RWPE2 (cell line): Measurements from ENCODE around the gene KIF26A.
A peak's percentile ranks its signal among the peaks of the same experiment; 100 is the strongest.

Experiments used
- ATAC-seq: fragments of 200-7000 bp; cut with Tn5 transposase; 3 replicates; pipeline ENCODE4 v1.9.1; 2021; ENCODE audit warnings: low read depth
- DNase-seq: peaks from one replicate; pipeline ENCODE4 v3.0.0-alpha.2; 2020; ENCODE audit warnings: low spot score
- H3K27ac ChIP-seq: fragments of 450-650 bp; 2 replicates; pipeline ENCODE4 v1.5.1; 2017; ENCODE audit warnings: mild to moderate bottlenecking; ENCODE audit not compliant: poor library complexity, severe bottlenecking
- H3K27me3 ChIP-seq: fragments of 250-450 bp; sonication (Bioruptor Pico); 2 replicates; pipeline ENCODE4 v1.5.1; 2021; ENCODE audit warnings: mild to moderate bottlenecking, moderate library complexity; ENCODE audit not compliant: insufficient read depth, poor library complexity, severe bottlenecking
- H3K36me3 ChIP-seq: fragments of 250-450 bp; sonication (Bioruptor Pico); 2 replicates; pipeline ENCODE4 v1.5.1; 2020; ENCODE audit warnings: low read depth, mild to moderate bottlenecking, moderate library complexity
- H3K4me1 ChIP-seq: fragments of 250-450 bp; sonication (Bioruptor Pico); 2 replicates; pipeline ENCODE4 v1.5.1; 2021; ENCODE audit warnings: mild to moderate bottlenecking, moderate library complexity; ENCODE audit not compliant: insufficient read depth, poor library complexity, severe bottlenecking
- H3K4me3 ChIP-seq: fragments of 250-450 bp; sonication (Bioruptor Pico); 2 replicates; pipeline ENCODE4 v1.5.1; 2021; ENCODE audit warnings: mild to moderate bottlenecking, moderate library complexity; ENCODE audit not compliant: severe bottlenecking
- H3K9me3 ChIP-seq: fragments of 250-450 bp; sonication (Bioruptor Pico); 2 replicates; pipeline ENCODE4 v1.5.1; 2021; ENCODE audit warnings: mild to moderate bottlenecking, moderate library complexity; ENCODE audit not compliant: severe bottlenecking
- TF ChIP-seq, protein P1 (sequence below): fragments of 450-650 bp; IDR thresholded peaks from one replicate; pipeline ENCODE4 v1.5.1; 2017; ENCODE audit warnings: mild to moderate bottlenecking, moderate library complexity; ENCODE audit not compliant: poor library complexity, severe bottlenecking

The KIF26A gene

DNA sequence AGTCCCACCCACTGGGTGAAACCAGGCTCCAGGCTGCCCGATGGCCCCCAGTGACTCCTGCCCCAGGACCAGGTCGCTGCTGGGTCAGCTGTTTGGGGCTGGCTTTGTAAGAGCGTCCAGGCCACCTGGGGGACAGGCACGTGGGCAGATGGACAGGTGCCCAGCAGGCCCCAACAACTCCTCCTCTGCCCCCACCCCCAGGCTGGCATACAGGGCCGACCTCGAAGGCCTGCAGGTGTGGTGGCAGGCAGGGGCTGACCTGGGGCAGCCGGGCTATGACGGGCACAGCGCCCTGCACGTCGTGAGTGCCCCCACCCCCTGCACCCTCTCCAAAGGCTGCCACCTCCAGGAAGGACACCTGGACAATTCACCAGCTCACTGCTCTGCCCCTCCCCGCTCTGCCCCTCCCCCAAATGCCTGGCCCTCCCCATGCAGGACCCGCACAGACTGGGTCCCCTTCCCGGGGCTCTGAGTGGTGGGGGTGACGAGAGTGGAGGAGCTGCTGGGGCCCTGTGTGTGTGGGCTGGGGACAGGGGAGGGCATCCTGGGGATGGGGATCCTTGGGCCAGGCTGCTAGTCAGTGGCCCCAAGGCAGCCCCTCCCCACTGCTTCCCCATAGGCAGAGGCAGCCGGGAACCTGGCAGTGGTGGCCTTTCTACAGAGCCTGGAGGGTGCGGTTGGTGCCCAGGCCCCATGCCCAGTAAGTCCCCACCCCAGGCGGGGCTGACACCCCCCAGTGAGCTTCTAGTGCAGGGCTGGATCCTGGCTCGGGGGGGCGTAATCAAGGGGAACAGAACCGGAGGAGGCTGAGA lies 26.9 kb upstream of the KIF26A start:
- DNase-seq (peak; percentile 74), ATAC-seq (no peak)
- TF ChIP-seq, protein P1, sequence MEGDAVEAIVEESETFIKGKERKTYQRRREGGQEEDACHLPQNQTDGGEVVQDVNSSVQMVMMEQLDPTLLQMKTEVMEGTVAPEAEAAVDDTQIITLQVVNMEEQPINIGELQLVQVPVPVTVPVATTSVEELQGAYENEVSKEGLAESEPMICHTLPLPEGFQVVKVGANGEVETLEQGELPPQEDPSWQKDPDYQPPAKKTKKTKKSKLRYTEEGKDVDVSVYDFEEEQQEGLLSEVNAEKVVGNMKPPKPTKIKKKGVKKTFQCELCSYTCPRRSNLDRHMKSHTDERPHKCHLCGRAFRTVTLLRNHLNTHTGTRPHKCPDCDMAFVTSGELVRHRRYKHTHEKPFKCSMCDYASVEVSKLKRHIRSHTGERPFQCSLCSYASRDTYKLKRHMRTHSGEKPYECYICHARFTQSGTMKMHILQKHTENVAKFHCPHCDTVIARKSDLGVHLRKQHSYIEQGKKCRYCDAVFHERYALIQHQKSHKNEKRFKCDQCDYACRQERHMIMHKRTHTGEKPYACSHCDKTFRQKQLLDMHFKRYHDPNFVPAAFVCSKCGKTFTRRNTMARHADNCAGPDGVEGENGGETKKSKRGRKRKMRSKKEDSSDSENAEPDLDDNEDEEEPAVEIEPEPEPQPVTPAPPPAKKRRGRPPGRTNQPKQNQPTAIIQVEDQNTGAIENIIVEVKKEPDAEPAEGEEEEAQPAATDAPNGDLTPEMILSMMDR = no peak
- no peaks in the 10 kb centered on the region for H3K36me3 ChIP-seq
- no peak overlapping the region for H3K27ac ChIP-seq
- no peak overlapping the region for H3K4me3 ChIP-seq
- H3K4me1 ChIP-seq = peaks cover 4% of the 10 kb centered on the region
- H3K9me3 ChIP-seq = no peaks in the 10 kb centered on the region
- H3K27me3 ChIP-seq = no peaks in the 10 kb centered on the region

DNA sequence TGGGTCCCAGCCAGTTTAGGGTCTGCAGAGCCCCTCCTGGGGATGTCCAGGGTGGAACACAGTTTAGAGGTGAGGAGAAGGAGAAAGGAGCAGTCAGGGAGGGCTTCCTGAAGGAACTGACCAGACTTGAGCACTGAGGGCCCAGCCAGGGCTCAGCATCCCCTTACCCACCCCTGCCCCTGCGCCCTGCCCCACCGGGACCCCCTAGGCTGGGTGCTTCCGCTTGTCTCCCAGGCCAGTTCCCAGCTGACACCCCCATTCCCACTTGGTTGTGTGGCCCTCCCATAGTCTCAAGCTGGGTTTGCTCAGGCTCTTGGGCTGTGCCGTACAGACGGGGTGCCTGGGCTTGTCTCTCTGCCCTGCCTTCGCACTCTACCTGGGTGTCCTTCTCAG lies 26.3 kb upstream of the KIF26A start:
- TF ChIP-seq, protein P1 = no peak
- peaks cover 4% of the 10 kb centered on the region for H3K4me1 ChIP-seq
- no peak for ATAC-seq

DNA sequence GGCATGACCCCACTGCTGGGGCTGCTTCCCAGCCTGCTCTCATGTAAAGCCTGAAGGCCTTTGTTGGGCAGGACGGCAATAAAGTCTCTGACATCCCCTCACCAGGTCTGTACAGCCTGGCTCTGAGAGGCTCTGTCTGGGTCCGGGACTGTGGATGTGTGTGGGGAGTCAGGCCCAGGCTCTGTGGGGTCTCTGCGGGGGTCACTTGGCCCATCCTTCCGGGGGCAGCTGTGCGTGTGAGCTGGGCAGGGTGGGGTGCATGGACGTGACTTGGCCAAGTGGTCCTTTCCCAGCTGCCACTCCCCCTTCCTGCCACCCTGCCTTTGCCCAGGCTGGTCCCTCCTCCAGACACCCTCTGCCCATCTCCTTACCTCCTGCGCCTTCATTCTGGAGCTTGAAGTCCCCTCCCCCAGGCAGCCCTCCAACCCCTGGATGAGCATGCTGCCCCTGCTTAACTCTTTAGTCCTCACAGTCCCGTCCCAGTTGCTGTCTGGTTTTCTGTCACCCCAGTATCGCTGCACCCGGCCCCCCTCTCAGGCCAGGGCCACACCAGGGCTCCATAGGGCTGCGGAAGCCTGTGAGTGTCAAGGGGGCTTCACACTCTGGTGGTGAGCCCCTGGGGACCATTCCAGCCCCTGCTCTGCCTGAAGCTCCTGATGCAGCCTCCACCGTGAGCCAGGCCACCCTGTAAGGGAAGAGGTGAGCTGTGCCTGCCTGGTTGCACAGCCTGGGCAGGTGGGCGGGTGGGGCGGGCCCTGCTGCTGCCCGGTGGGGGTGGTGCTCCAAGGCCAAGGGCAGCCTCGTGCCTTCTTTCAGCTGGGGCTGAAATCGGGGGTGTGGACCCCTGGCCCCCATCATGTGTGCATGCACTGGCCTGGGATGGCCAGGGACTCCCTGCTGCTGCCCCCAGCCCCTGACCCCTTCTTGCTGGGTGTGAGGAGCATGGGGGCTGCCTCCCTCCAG lies 25.5 kb upstream of the KIF26A start:
- Histone ChIP-seq H3K27me3 (peaks cover 7% of the 10 kb centered on the region), H3K4me1 (peaks cover 4% of the 10 kb centered on the region), H3K9me3 (no peaks in the 10 kb centered on the region), H3K4me3 (no peak overlapping the region), H3K27ac (no peak overlapping the region), H3K36me3 (no peaks in the 10 kb centered on the region)
- ATAC-seq (no peak), DNase-seq (peak; percentile 69)
- TF ChIP-seq, protein P1 = no peak

More for the DNA sequence above, 26.3 kb upstream of the KIF26A start:
- DNase-seq = peak; percentile 65
- Histone ChIP-seq H3K27ac (no peak overlapping the region), H3K27me3 (no peaks in the 10 kb centered on the region), H3K9me3 (no peaks in the 10 kb centered on the region), H3K36me3 (no peaks in the 10 kb centered on the region), H3K4me3 (no peak overlapping the region)

GRCh38 chr14:104113631-104114420 lies 24.6 kb upstream of the KIF26A start:
- Histone ChIP-seq H3K27me3 (peaks cover 7% of the 10 kb centered on the region), H3K4me3 (no peak overlapping the region), H3K36me3 (no peaks in the 10 kb centered on the region), H3K27ac (no peak overlapping the region), H3K9me3 (no peaks in the 10 kb centered on the region), H3K4me1 (peaks cover 4% of the 10 kb centered on the region)
- ATAC-seq (no peak), DNase-seq (peak; percentile 71)
- TF ChIP-seq, protein P1 = no peak
